Neutrophil (primary cell): ENCODE measurements around the gene DUSP15.

Experiments
- H3K27ac ChIP-seq: fragments of 200-600 bp; sonication (generic); 2 replicates; pipeline ENCODE4 v1.5.1; 2016; ENCODE audit warnings: mild to moderate bottlenecking, moderate library complexity
- H3K27me3 ChIP-seq: fragments of 200-600 bp; sonication (generic); 2 replicates; pipeline ENCODE4 v1.6.0; 2016; ENCODE audit warnings: mild to moderate bottlenecking
- H3K36me3 ChIP-seq: fragments of 200-600 bp; sonication (generic); 2 replicates; pipeline ENCODE4 v1.5.1; 2017
- H3K4me1 ChIP-seq, 2 experiments: fragments of 200-600 bp in 1 of 2; sonication (generic) in 1 of 2; 1 replicate in 1 of 2; 2 replicates in 1 of 2; pipeline versions ENCODE4 v1.5.1 to v1.6.1; 2013 to 2016; ENCODE audit warnings: low read depth in 1 of 2, low read length in 1 of 2, mild to moderate bottlenecking in 1 of 2, moderate library complexity in 1 of 2; ENCODE audit not compliant: control insufficient read depth in 1 of 2, insufficient read depth in 1 of 2
- H3K4me3 ChIP-seq, 2 experiments: fragments of 200-600 bp in 1 of 2; sonication (generic) in 1 of 2; 1 replicate in 1 of 2; 2 replicates in 1 of 2; pipeline ENCODE4 v1.5.1; 2013 to 2016; ENCODE audit warnings: low read depth in 1 of 2, low read length in 1 of 2, mild to moderate bottlenecking in 1 of 2, moderate library complexity in 1 of 2
- H3K9me3 ChIP-seq: fragments of 200-600 bp; sonication (generic); 2 replicates; pipeline ENCODE4 v1.5.1; 2016
- TF ChIP-seq, protein P1 (sequence below): fragments of 200-600 bp; sonication (generic); IDR thresholded peaks from 2 replicates; pipeline ENCODE4 v1.5.1; 2016; ENCODE audit warnings: antibody characterized with exemption

Gene DUSP15

DNA sequence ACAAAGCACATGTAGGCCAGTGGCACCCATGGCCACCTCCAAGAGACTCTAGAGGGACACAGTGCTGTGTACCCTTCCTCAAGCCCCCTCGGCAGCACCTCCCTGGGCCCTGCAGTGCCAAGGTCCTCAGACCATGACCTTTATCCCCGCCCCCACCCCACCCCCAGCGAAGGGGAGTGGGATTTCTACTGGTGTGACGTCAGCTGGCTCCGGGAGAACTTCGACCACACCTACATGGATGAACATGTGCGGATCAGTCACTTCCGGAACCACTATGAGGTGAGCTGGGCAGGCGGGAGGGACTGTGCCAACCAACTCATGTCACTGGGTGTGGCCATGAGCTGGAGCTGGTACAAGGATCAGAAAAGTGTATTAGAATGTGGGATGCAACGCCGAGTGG, 38.1 kb upstream of the DUSP15 start:
- TF ChIP-seq, protein P1, sequence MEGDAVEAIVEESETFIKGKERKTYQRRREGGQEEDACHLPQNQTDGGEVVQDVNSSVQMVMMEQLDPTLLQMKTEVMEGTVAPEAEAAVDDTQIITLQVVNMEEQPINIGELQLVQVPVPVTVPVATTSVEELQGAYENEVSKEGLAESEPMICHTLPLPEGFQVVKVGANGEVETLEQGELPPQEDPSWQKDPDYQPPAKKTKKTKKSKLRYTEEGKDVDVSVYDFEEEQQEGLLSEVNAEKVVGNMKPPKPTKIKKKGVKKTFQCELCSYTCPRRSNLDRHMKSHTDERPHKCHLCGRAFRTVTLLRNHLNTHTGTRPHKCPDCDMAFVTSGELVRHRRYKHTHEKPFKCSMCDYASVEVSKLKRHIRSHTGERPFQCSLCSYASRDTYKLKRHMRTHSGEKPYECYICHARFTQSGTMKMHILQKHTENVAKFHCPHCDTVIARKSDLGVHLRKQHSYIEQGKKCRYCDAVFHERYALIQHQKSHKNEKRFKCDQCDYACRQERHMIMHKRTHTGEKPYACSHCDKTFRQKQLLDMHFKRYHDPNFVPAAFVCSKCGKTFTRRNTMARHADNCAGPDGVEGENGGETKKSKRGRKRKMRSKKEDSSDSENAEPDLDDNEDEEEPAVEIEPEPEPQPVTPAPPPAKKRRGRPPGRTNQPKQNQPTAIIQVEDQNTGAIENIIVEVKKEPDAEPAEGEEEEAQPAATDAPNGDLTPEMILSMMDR, result no peak
- no peaks in the 10 kb centered on the region for H3K9me3 ChIP-seq
- no peaks in the 10 kb centered on the region for H3K36me3 ChIP-seq
- no peaks in the 10 kb centered on the region for H3K27me3 ChIP-seq
- no peak overlapping the region for H3K4me3 ChIP-seq
- H3K27ac ChIP-seq, result no peak overlapping the region
- H3K4me1 ChIP-seq, result no peaks in the 10 kb centered on the region

DNA sequence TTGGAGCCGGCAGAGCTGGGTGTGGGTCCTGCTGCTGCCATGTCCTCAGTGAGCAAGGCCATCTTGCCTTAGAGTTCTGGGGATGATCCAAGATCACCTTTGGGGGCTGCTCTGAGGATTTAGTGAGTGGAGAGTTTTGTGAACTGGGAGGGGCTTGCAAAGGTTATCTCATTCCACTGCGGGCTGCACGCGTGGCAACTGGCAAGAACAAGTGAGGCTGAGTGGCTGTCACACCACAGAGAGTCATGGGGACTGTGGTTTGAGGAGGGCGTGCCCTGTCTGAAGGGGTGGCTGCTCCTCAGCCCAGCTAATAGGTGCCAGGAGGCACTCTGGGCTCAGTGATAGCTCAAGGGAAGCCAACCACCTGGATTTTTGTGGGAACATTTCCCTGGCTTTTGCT, 37.7 kb upstream of the DUSP15 start:
- Histone ChIP-seq H3K36me3 (no peaks in the 10 kb centered on the region), H3K9me3 (no peaks in the 10 kb centered on the region), H3K4me1 (no peaks in the 10 kb centered on the region), H3K27me3 (no peaks in the 10 kb centered on the region), H3K27ac (no peak overlapping the region), H3K4me3 (no peak overlapping the region)
- TF ChIP-seq, protein P1, result no peak

DNA sequence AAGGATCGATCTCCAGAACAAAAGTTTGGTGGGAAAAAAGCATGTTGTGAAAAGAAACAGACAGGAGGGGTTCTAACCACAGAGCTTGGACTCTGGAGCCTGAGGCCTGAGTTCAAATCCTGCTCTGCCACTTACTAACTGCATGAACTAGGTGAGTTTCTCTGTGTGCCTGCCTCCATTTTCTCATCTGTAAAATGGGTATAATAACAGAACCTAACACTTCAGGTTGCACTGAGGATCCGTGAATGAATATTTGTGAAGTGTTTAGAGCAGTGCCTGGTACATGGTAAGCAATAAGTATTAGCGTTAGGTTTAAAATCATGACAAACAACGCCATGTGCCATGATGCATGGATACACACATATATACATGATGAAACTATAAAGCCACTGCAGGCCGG, 36.7 kb upstream of the DUSP15 start:
- Histone ChIP-seq H3K27me3 (no peaks in the 10 kb centered on the region), H3K36me3 (no peaks in the 10 kb centered on the region), H3K4me3 (no peak overlapping the region), H3K4me1 (no peaks in the 10 kb centered on the region), H3K9me3 (no peaks in the 10 kb centered on the region), H3K27ac (no peak overlapping the region)
- TF ChIP-seq, protein P1, result no peak

DNA sequence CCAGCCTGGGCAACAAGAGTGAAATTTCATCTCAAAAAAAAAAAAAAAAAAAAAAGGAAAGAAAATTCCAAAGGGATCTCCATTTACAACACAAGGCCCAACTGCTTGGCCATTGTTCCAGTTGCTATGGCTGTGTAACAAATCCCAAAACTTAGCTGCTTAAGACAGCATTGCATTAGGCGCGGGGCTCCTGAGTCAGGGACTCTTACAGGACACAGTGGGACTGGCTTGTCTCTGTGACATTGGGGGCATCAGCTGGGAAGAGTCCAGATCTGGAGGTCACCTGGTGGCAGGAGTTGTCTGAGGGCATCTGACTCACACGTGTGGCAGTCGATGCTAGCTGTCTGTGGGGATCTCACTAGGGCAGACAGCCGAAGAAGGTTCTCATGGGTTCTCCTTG, 35.7 kb upstream of the DUSP15 start:
- no peaks in the 10 kb centered on the region for H3K27me3 ChIP-seq
- H3K9me3 ChIP-seq, result no peaks in the 10 kb centered on the region
- H3K4me1 ChIP-seq, result no peaks in the 10 kb centered on the region
- H3K36me3 ChIP-seq, result no peaks in the 10 kb centered on the region
- TF ChIP-seq, protein P1, result no peak
- no peak overlapping the region for H3K27ac ChIP-seq
- no peak overlapping the region for H3K4me3 ChIP-seq

DNA sequence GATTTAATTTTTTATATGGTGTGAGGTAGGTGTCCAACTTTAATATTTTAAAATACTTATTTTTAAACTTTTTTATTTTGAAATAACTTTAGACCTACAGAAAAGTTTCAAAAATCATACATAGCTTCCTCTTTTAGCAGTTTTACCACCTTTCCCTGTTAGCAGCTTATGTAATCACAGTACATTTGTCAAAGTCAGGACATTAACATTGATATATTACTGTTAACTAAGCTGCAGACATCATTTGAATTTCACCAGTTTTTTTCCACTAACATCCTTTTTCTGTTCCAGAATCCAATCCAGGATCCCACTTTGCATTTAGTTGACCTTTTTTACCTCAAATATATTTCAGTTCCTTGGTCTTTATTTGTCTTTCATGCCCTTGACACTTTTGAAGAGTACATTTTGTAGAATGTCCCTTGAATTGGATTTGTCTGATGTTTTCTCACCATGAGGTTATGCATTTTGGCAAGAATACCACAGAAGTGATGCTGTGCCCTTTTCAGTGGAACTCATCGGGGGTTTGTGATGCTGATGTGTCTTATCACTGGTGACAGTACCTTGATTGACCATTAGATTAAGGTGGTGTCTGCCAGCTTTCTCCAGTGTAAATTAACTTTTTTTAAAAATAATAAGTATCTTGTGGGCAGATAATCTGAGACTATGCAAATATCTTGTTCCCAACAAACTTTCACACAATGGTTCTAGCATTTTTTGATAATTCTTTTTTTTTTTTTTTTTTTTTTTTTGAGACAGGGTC, 33.5 kb upstream of the DUSP15 start:
- Histone ChIP-seq H3K9me3 (no peaks in the 10 kb centered on the region), H3K4me1 (no peaks in the 10 kb centered on the region), H3K4me3 (no peak overlapping the region), H3K36me3 (no peaks in the 10 kb centered on the region), H3K27me3 (no peaks in the 10 kb centered on the region), H3K27ac (no peak overlapping the region)
- TF ChIP-seq, protein P1, result no peak
